SK-N-SH treated with all-trans-retinoic acid at 6 μM for 48 hours (cell line): Measurements from ENCODE around the gene IGFL2.

ENCODE experiments used
- ATAC-seq: fragments of 200-7000 bp; cut with Tn5 transposase; 3 replicates; pipeline ENCODE4 v1.9.1; 2020; ENCODE audit warnings: mild to moderate bottlenecking, moderate library complexity
- ARNTL ChIP-seq: fragments of 450-650 bp; formaldehyde crosslinking; IDR thresholded peaks from 2 replicates; pipeline ENCODE4 v1.5.0; 2020; ENCODE audit warnings: low read depth, mild to moderate bottlenecking, moderate library complexity, borderline replicate concordance
- BACH2 ChIP-seq: fragments of 250-450 bp; sonication (Bioruptor Pico); IDR thresholded peaks from 2 replicates; pipeline ENCODE4 v1.9.0; 2021; ENCODE audit warnings: mild to moderate bottlenecking, borderline replicate concordance
- ESRRG ChIP-seq: fragments of 250-450 bp; sonication (Bioruptor Pico); IDR thresholded peaks from 2 replicates; pipeline ENCODE4 v1.6.1; 2021; ENCODE audit warnings: mild to moderate bottlenecking
- GLIS3 ChIP-seq: fragments of 250-450 bp; sonication (Bioruptor Pico); IDR thresholded peaks from 2 replicates; pipeline ENCODE4 v1.5.0; 2020; ENCODE audit warnings: mild to moderate bottlenecking, moderate library complexity
- ISL1 ChIP-seq: fragments of 250-450 bp; sonication (Bioruptor Pico); IDR thresholded peaks from 2 replicates; pipeline ENCODE4 v2.1.2; 2022; ENCODE audit warnings: mild to moderate bottlenecking, moderate library complexity
- OSR1 ChIP-seq: fragments of 250-450 bp; sonication (Bioruptor Pico); IDR thresholded peaks from 2 replicates; pipeline ENCODE4 v1.8.0; 2022; ENCODE audit warnings: moderate library complexity, mild to moderate bottlenecking, inconsistent platforms
- PPARA ChIP-seq: fragments of 250-450 bp; sonication (Bioruptor Pico); IDR thresholded peaks from 2 replicates; pipeline ENCODE4 v1.5.0; 2020; ENCODE audit warnings: mild to moderate bottlenecking, borderline replicate concordance
- RARB ChIP-seq: fragments of 250-450 bp; sonication (Bioruptor Pico); IDR thresholded peaks from 2 replicates; pipeline ENCODE4 v1.8.0; 2021; ENCODE audit warnings: mild to moderate bottlenecking, moderate library complexity
- SNAI2 ChIP-seq: fragments of 250-450 bp; sonication (Bioruptor Pico); IDR thresholded peaks from 2 replicates; pipeline ENCODE4 v1.5.0; 2020; ENCODE audit warnings: mild to moderate bottlenecking, moderate library complexity
- TCF4 ChIP-seq: fragments of 250-450 bp; sonication (Bioruptor Pico); IDR thresholded peaks from 2 replicates; pipeline ENCODE4 v1.8.0; 2021; ENCODE audit warnings: mild to moderate bottlenecking, moderate library complexity, borderline replicate concordance
- TOX ChIP-seq: fragments of 250-450 bp; sonication (Bioruptor Pico); IDR thresholded peaks from 2 replicates; pipeline ENCODE4 v1.8.0; 2021; ENCODE audit warnings: mild to moderate bottlenecking, moderate library complexity, borderline replicate concordance
- ZC3H10 ChIP-seq: fragments of 250-450 bp; sonication (Bioruptor Pico); IDR thresholded peaks from 2 replicates; pipeline ENCODE4 v1.5.1; 2021; ENCODE audit warnings: mild to moderate bottlenecking, moderate library complexity
- ZFP3 ChIP-seq: fragments of 250-450 bp; sonication (Bioruptor Pico); IDR thresholded peaks from 2 replicates; pipeline ENCODE4 v1.5.0; 2020; ENCODE audit warnings: mild to moderate bottlenecking, moderate library complexity
- ZFP30 ChIP-seq: fragments of 450-650 bp; formaldehyde crosslinking; IDR thresholded peaks from 2 replicates; pipeline ENCODE4 v1.5.0; 2022; ENCODE audit warnings: mild to moderate bottlenecking, moderate library complexity
- ZNF565 ChIP-seq: fragments of 450-650 bp; formaldehyde crosslinking; conservative IDR thresholded peaks from 2 replicates; pipeline ENCODE4 v1.5.0; 2020; ENCODE audit warnings: low read depth, mild to moderate bottlenecking, moderate library complexity
- ZNF70 ChIP-seq: fragments of 450-650 bp; formaldehyde crosslinking; IDR thresholded peaks from 2 replicates; pipeline ENCODE4 v1.5.0; 2020; ENCODE audit warnings: mild to moderate bottlenecking, moderate library complexity
- ZNF8 ChIP-seq: fragments of 450-650 bp; formaldehyde crosslinking; IDR thresholded peaks from 2 replicates; pipeline ENCODE4 v1.5.0; 2020; ENCODE audit warnings: mild to moderate bottlenecking, moderate library complexity
- TF ChIP-seq, protein P1 (sequence below): fragments of 250-450 bp; sonication (Bioruptor Pico); IDR thresholded peaks from 2 replicates; pipeline ENCODE4 v1.5.0; 2020; ENCODE audit warnings: mild to moderate bottlenecking, moderate library complexity
- TF ChIP-seq, protein P2 (sequence below): fragments of 250-450 bp; sonication (Bioruptor Pico); IDR thresholded peaks from 2 replicates; pipeline ENCODE4 v1.8.0; 2020; ENCODE audit warnings: mild to moderate bottlenecking, moderate library complexity, borderline replicate concordance

The IGFL2 gene

DNA sequence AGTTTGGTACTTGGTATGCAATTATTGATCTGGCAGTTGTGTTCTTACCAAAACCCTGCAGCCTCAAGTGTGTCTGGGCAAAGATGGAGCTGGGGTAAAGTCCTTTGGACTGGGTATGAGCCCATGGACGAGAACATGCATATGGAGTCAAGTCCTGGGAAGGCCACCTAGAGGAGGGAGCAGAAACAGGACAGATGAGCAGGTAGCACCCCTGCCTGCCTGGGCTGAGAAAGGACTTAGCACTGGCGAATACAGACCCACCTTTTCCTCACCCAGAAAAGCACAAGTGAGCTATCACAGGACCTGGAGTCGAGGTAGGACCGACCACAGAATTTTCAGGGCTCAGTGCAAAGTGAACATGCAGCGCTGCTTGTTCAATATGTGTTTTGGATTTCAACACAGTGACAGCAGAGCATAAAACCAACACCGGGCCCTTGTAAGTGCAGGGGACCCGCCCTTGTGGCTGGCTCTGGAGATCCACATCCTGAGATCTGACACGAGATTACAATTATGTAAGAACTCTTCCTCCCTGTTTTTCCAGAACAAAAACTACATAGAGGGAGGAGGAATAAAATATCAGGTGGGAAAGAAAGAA lies 25.9 kb downstream of the IGFL2 start:
- TF ChIP-seq OSR1 (CRISPR knock-in tag), result no peak
- TF ChIP-seq, protein P1, sequence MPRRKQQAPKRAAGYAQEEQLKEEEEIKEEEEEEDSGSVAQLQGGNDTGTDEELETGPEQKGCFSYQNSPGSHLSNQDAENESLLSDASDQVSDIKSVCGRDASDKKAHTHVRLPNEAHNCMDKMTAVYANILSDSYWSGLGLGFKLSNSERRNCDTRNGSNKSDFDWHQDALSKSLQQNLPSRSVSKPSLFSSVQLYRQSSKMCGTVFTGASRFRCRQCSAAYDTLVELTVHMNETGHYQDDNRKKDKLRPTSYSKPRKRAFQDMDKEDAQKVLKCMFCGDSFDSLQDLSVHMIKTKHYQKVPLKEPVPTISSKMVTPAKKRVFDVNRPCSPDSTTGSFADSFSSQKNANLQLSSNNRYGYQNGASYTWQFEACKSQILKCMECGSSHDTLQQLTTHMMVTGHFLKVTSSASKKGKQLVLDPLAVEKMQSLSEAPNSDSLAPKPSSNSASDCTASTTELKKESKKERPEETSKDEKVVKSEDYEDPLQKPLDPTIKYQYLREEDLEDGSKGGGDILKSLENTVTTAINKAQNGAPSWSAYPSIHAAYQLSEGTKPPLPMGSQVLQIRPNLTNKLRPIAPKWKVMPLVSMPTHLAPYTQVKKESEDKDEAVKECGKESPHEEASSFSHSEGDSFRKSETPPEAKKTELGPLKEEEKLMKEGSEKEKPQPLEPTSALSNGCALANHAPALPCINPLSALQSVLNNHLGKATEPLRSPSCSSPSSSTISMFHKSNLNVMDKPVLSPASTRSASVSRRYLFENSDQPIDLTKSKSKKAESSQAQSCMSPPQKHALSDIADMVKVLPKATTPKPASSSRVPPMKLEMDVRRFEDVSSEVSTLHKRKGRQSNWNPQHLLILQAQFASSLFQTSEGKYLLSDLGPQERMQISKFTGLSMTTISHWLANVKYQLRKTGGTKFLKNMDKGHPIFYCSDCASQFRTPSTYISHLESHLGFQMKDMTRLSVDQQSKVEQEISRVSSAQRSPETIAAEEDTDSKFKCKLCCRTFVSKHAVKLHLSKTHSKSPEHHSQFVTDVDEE, result no peak
- TF ChIP-seq ZC3H10, result no peak
- TF ChIP-seq BACH2 (CRISPR knock-in tag), result no peak
- no peak for TF ChIP-seq ZNF8 (CRISPR knock-in tag)
- TF ChIP-seq TCF4 (CRISPR knock-in tag), result no peak
- TF ChIP-seq ZFP30 (CRISPR knock-in tag), result no peak
- TF ChIP-seq ZNF565 (CRISPR knock-in tag), result no peak
- TF ChIP-seq GLIS3 (CRISPR knock-in tag), result no peak
- TF ChIP-seq ZFP3, result no peak
- no peak for TF ChIP-seq PPARA (CRISPR knock-in tag)
- no peak for TF ChIP-seq SNAI2 (CRISPR knock-in tag)
- no peak for TF ChIP-seq ARNTL (CRISPR knock-in tag)
- TF ChIP-seq, protein P2, sequence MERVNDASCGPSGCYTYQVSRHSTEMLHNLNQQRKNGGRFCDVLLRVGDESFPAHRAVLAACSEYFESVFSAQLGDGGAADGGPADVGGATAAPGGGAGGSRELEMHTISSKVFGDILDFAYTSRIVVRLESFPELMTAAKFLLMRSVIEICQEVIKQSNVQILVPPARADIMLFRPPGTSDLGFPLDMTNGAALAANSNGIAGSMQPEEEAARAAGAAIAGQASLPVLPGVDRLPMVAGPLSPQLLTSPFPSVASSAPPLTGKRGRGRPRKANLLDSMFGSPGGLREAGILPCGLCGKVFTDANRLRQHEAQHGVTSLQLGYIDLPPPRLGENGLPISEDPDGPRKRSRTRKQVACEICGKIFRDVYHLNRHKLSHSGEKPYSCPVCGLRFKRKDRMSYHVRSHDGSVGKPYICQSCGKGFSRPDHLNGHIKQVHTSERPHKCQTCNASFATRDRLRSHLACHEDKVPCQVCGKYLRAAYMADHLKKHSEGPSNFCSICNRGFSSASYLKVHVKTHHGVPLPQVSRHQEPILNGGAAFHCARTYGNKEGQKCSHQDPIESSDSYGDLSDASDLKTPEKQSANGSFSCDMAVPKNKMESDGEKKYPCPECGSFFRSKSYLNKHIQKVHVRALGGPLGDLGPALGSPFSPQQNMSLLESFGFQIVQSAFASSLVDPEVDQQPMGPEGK (CRISPR knock-in tag), result no peak
- ATAC-seq, result no peak

DNA sequence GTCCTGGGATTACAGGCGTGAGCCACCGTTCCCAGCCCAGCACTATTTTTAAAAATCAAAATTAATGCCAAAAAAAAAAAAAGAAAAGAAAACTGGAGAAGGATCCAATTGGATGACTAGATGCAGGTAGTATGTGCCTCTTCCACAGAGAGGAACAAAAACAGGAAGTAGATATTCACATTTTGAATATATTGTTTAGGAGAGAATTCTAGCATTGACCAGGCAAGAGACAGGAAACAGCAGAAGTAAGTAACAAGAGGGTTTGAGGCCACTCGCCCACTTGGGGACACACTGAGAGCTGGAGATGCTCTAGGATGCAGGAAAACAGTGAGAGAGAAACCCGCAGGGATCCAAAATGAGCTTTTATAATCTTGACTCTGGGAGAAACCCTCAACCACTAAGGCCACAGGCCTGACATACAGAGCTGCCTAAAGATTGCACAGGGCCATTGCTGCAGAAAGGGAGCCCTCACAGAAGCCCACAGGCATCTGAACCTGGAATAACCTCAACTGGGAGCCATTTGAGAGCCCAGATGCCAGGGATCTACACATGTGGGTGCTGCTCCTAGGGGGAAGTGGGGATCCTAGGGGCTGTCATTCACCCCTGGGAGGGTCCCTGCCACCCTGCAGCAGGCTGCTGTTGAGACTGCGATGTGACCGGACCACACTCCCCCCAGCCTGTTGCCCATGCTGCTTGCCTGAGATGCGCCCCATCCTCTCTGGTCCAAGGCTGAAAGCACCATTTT lies 28.2 kb downstream of the IGFL2 start:
- ATAC-seq, result no peak
- no peak for TF ChIP-seq OSR1 (CRISPR knock-in tag)
- no peak for TF ChIP-seq RARB (CRISPR knock-in tag)
- TF ChIP-seq ZFP3, result no peak
- no peak for TF ChIP-seq ZNF70 (CRISPR knock-in tag)
- TF ChIP-seq, protein P1, result no peak
- TF ChIP-seq TOX (CRISPR knock-in tag), result no peak
- no peak for TF ChIP-seq ZNF8 (CRISPR knock-in tag)
- TF ChIP-seq GLIS3 (CRISPR knock-in tag), result no peak
- no peak for TF ChIP-seq ISL1 (CRISPR knock-in tag)
- TF ChIP-seq BACH2 (CRISPR knock-in tag), result no peak
- TF ChIP-seq ESRRG (CRISPR knock-in tag), result no peak
- TF ChIP-seq ZFP30 (CRISPR knock-in tag), result no peak
- TF ChIP-seq ZNF565 (CRISPR knock-in tag), result no peak
- no peak for TF ChIP-seq ZC3H10
- TF ChIP-seq, protein P2 (CRISPR knock-in tag), result no peak
